ENCODE measurements around the gene HYCC2.
"Not testable (repeated sequence)": the region's sequence is repeated elsewhere in the genome, so short reads cannot be mapped to it uniquely, and the experiment has no call there.

HYCC2 gene

GRCh38 chr2:201070948-201071478 is 458 bp downstream of the HYCC2 start:
- peak; percentile 74 for DNase-seq

- no peak for DNase-seq
Measured at GRCh38 chr2:201064797-201065329, 6.6 kb downstream of the HYCC2 start.

- not testable (repeated sequence) for DNase-seq
Measured at GRCh38 chr2:201063516-201063915, 8.0 kb downstream of the HYCC2 start.

GRCh38 chr2:201059961-201060755 is 11.3 kb downstream of the HYCC2 start:
- peak; percentile 40 for DNase-seq

- DNase-seq: peak; percentile 41
Measured at GRCh38 chr2:201058914-201059313, 12.6 kb downstream of the HYCC2 start.

- DNase-seq: no peak
Measured at GRCh38 chr2:201057715-201058248, 13.7 kb downstream of the HYCC2 start.

- DNase-seq: no peak
Measured at GRCh38 chr2:201057087-201057521, 14.4 kb downstream of the HYCC2 start.

GRCh38 chr2:201049455-201049854 is 22.0 kb downstream of the HYCC2 start:
- no peak for DNase-seq

GRCh38 chr2:201046881-201047280 is 24.6 kb downstream of the HYCC2 start:
- no peak for DNase-seq

- DNase-seq: not testable (repeated sequence)
Measured at GRCh38 chr2:201043050-201043449, 28.4 kb downstream of the HYCC2 start.

- DNase-seq: not testable (repeated sequence)
Measured at GRCh38 chr2:201042451-201042850, 29.0 kb downstream of the HYCC2 start.

GRCh38 chr2:201040867-201041628 is 30.4 kb downstream of the HYCC2 start:
- DNase-seq: no peak

- no peak for DNase-seq
Measured at GRCh38 chr2:201038855-201039254, 32.6 kb downstream of the HYCC2 start.

- not testable (repeated sequence) for DNase-seq
Measured at GRCh38 chr2:201038361-201038760, 33.1 kb downstream of the HYCC2 start.

GRCh38 chr2:201034355-201034754 is 37.1 kb downstream of the HYCC2 start:
- DNase-seq: not testable (repeated sequence)

- DNase-seq: no peak
Measured at GRCh38 chr2:201024518-201024917, 47.0 kb downstream of the HYCC2 start.

GRCh38 chr2:201021914-201022313 is 49.6 kb downstream of the HYCC2 start:
- DNase-seq: peak; percentile 87
